GM03348 (cell line): Measurements from ENCODE around the gene PCDHB11.
"Not testable (repeated sequence)": the region's sequence is repeated elsewhere in the genome, so short reads cannot be mapped to it uniquely, and the experiment has no call there.

Source experiments
- DNase-seq: peaks from one replicate; pipeline ENCODE4 v3.0.0; 2012; ENCODE audit warnings: low spot score

The PCDHB11 gene

DNA sequence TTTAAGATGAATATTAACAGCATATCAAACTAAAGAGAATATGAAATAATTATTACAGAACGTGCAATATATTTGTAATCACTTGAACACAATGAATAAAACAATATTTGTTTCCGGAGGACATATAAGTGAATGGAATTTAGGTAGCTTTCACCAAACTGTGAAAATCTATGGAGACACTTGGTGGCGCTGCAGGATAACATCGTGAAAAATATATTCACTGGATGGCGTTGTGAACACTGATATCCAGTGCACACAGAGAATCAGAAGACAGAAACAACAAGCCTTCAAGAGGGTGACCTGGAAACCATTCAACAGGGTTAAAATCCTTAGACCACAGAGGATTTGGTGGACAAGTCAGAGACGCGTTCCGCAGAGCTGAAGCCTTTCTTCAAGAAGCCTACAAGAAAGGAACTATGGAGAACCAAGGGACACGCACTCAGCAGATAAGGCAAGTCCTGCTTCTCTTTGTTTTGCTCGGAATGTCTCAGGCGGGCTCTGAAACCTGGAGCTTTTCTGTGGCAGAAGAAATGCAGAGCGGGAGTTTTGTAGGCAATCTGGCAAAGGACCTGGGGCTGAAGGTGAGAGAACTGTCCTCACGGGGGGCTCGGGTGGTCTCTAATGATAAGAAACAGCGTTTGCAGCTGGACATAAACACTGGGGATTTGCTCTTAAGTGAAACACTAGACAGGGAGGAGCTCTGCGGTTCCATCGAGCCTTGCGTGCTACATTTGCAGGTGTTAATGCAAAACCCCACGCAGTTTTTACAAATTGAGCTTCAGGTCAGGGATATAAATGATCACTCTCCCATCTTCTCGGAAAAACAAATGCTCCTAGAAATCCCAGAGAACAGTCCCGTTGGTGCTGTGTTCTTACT, at the start of gene PCDHB11:
Gene PCDHB11 (plus strand): TSS at position 269 of the 877 bp plus-strand sequence. CDS start 148 bp downstream, at position 417.
- peak; percentile 13 for DNase-seq

DNA sequence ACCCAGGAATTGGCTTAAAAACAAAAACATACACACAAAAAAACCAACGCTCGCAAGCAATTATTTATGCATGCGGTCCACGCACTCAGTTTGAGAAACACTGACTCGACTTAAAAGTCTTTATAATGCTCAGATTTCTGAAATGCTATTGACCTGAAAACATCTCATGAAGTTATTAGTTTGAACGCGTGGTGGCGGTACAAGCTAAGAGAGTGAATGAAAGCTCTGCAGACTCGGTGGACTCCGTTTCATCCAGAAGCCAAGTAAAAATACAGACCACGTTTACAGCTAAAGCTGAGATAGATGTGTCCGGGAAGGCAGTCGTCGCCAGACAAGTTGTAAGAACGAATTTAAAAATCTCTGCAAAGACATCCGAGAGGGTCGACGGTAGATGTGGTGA, 49.6 kb upstream of the PCDHB11 start, which contains the start of gene PCDHB6:
Gene PCDHB6 (plus strand): TSS at position 246 of the 400 bp plus-strand sequence. CDS start 201 bp downstream, outside the sequence.
- peak; percentile 58 for DNase-seq

DNA sequence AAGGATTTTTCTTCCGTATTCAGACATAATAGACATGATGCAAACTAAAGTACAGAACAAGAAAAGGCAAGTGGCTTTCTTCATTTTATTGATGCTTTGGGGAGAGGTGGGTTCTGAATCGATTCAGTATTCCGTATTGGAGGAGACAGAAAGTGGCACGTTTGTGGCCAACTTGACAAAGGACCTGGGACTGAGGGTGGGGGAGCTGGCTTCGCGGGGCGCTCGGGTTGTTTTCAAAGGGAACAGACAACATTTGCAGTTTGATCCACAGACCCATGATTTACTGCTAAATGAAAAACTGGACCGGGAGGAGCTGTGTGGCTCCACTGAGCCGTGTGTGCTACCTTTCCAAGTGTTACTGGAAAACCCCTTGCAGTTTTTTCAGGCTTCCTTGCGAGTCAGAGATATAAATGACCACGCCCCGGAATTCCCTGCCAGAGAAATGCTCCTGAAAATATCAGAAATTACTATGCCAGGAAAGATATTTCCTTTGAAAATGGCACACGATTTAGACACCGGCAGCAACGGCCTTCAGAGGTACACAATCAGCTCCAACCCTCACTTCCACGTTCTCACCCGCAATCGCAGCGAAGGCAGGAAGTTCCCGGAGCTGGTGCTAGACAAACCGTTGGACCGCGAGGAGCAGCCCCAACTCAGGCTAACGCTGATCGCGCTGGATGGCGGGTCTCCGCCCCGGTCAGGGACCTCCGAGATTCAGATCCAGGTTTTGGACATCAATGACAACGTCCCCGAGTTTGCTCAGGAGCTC, 49.0 kb upstream of the PCDHB11 start:
- no peak for DNase-seq

DNA sequence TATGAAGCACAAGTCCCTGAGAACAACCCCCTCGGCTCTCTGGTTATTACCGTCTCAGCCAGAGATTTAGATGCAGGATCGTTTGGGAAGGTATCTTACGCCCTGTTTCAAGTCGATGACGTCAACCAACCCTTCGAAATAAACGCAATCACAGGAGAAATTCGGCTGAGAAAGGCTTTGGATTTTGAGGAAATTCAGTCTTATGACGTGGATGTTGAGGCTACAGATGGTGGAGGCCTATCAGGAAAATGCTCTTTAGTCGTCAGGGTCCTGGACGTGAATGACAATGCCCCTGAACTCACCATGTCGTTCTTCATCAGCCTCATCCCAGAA, 48.5 kb upstream of the PCDHB11 start:
- no peak for DNase-seq

- not testable (repeated sequence) for DNase-seq
These were observed 47.8 kb upstream of the PCDHB11 start for GRCh38 chr5:141151632-141152031.

GRCh38 chr5:141152096-141152495, 47.3 kb upstream of the PCDHB11 start:
- DNase-seq, result not testable (repeated sequence)

DNA sequence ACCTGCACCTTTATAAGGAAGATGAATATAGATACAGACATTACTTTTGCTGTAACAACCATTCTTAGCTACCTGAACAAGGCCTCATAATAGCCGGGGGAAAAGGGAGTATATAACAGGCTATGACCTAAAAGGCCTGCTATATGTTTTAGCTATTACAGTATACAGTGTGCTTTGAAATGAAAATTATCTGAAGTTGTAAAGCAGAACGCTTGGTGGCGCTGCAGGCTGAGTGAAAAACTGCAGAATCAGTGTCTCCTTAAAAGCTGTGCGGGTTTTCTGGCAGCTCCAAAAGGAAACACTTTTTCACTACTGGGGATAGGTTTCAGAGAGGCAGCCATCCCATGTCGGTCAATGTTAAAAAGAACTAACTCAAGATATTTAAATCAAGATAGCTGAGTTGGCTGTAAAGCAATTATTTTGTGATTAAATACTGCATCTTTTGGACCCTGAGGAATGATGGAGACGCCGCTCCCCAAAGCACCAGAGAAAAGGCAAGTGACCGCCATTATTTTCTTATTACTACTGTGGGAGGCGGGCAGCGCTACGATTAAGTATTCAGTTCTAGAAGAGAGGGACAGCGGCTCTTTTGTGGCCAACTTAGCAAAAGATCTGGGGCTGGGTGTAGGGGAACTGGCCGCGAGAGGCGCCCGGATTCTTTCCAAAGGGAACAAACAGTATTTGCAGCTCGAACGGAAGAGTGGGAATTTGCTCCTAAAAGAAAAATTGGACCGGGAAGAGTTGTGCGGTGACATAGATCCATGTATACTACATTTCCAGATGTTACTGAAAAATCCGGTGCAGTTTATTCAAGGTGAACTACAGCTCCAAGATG, 43.7 kb upstream of the PCDHB11 start:
- DNase-seq, result no peak

- not testable (repeated sequence) for DNase-seq
These were observed 42.1 kb upstream of the PCDHB11 start for GRCh38 chr5:141157356-141157755.

DNA sequence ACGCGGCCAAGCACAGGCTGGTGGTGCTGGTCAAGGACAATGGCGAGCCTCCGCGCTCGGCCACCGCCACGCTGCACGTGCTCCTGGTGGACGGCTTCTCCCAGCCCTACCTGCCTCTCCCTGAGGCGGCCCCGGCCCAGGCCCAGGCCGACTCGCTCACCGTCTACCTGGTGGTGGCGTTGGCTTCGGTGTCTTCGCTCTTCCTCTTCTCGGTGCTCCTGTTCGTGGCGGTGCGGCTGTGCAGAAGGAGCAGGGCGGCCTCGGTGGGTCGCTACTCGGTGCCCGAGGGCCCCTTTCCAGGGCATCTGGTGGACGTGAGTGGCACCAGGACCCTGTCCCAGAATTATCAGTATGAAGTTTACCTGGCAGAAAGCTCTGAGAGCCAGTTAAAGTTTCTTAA, 41.5 kb upstream of the PCDHB11 start:
- DNase-seq, result not testable (repeated sequence)

GRCh38 chr5:141172381-141173204, 26.8 kb upstream of the PCDHB11 start, which contains the start of gene PCDHB7:
TSS of gene PCDHB7 (plus strand) at chr5:141172644. CDS start at chr5:141172836, 192 bp downstream.
- peak; percentile 67 for DNase-seq

GRCh38 chr5:141174291-141175104, 24.9 kb upstream of the PCDHB11 start:
- DNase-seq, result not testable (repeated sequence)

- no peak for DNase-seq
These were observed 23.5 kb upstream of the PCDHB11 start for GRCh38 chr5:141175933-141176332.

- DNase-seq, result peak; percentile 56
These were observed 21.7 kb upstream of the PCDHB11 start, which contains the start of gene PCDHB8 for GRCh38 chr5:141177577-141178191. TSS of gene PCDHB8 (plus strand) at chr5:141177790. CDS start at chr5:141178035, 245 bp downstream.

DNA sequence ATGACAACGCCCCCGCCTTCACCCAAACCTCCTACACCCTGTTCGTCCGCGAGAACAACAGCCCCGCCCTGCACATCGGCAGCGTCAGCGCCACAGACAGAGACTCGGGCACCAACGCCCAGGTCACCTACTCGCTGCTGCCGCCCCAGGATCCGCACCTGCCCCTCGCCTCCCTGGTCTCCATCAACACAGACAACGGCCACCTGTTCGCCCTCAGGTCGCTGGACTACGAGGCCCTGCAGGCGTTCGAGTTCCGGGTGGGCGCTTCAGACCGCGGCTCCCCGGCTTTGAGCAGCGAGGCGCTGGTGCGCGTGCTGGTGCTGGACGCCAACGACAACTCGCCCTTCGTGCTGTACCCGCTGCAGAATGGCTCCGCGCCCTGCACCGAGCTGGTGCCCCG, 20.1 kb upstream of the PCDHB11 start:
- DNase-seq, result not testable (repeated sequence)

DNA sequence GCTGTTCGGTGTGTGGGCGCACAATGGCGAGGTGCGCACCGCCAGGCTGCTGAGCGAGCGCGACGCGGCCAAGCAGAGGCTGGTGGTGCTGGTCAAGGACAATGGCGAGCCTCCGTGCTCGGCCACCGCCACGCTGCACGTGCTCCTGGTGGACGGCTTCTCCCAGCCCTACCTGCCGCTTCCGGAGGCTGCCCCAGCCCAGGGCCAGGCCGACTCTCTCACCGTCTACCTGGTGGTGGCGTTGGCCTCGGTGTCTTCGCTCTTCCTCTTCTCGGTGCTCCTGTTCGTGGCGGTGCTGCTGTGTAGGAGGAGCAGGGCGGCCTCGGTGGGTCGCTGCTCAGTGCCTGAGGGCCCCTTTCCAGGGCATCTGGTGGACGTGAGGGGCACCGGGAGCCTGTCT, 19.6 kb upstream of the PCDHB11 start:
- DNase-seq, result not testable (repeated sequence)

DNA sequence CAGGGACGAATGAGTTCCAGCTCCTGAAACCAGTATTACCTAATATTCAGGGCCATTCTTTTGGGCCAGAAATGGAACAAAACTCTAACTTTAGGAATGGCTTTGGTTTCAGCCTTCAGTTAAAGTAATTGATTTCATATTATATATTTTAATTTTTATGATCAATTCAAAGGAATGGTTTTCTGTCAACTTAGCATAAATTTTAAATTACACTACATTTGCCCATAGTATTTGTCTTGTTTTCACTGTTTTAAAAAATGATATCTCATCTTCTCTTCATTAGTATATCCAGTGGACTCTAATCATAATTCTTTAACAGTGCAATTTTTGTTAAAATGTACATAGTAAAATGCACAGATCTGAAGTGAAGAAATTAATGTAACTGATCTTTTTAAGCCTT, 19.1 kb upstream of the PCDHB11 start:
- DNase-seq, result no peak

DNA sequence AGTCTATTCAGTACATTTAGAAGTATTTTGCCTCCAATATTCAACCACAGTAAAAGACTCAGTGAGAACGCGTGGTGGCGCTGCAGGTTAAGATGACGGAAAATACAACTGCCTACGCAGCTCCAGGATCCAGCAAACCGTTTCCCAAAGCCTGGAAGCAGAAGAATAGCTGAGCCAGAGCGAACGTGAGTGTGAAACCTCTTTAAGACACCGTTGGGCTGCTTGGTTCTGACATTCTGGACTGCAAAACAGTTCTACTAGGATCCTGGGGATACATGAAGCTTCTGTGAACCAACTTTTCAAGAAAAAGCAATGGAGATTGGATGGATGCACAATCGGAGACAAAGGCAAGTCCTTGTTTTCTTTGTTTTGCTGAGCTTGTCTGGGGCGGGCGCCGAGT, 17.2 kb upstream of the PCDHB11 start, which contains the start of gene PCDHB16:
Gene PCDHB16 (plus strand): TSS at position 140 of the 400 bp plus-strand sequence. CDS start 173 bp downstream, at position 313.
- peak; percentile 67 for DNase-seq

DNA sequence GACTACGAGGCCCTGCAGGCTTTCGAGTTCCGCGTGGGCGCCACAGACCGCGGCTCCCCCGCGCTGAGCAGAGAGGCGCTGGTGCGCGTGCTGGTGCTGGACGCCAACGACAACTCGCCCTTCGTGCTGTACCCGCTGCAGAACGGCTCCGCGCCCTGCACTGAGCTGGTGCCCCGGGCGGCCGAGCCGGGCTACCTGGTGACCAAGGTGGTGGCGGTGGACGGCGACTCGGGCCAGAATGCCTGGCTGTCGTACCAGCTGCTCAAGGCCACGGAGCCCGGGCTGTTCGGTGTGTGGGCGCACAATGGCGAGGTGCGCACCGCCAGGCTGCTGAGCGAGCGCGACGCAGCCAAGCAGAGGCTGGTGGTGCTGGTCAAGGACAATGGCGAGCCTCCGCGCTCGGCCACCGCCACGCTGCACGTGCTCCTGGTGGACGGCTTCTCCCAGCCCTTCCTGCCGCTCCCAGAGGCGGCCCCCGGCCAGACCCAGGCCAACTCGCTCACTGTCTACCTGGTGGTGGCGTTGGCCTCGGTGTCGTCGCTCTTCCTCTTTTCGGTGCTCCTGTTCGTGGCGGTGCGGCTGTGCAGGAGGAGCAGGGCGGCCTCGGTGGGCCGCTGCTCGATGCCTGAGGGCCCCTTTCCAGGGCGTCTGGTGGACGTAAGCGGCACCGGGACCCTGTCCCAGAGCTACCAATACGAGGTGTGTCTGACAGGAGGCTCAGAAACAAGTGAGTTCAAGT, 15.1 kb upstream of the PCDHB11 start:
- not testable (repeated sequence) for DNase-seq
